Activated naive CD4-positive, alpha-beta T cell treated with anti-CD3 and anti-CD28 coated beads, Interleukin-2, amount 50 U/mL, for 16 hours (primary cell): ENCODE measurements around the gene TMCO4.
A peak's percentile ranks its signal among the peaks of the same experiment; 100 is the strongest.

Source experiments
- DNase-seq: peaks from one replicate; pipeline ENCODE4 v3.0.0-alpha.2; 2020

TMCO4 gene

DNA sequence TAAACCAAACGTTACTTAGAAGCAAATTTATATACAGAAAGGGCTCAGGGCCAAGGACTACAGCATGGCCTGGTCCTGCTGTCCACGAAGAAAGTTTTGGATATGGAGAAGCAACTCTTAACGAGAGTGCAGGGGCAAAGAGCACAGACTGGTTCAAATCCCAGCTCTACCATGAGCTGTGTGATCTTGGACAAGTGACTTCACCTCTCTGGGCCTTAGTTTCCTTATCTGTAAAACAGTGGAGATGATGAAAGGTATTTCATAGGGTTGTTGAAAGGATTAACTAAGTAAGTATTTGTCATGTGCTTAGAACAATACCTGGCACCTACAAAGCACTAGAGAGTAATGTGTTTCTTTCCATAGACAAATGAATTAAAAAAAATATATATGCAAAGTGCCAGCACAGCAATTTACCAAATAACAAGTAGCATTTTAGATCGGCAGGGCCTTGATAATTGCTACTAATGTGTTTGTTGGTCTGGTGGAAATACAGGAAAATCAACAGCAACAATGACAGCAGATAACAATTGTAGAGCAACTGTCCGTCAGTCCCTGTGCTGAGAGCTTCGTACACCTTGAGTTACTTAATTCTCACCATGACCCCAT, 25.4 kb downstream of the TMCO4 start:
- DNase-seq = no peak

DNA sequence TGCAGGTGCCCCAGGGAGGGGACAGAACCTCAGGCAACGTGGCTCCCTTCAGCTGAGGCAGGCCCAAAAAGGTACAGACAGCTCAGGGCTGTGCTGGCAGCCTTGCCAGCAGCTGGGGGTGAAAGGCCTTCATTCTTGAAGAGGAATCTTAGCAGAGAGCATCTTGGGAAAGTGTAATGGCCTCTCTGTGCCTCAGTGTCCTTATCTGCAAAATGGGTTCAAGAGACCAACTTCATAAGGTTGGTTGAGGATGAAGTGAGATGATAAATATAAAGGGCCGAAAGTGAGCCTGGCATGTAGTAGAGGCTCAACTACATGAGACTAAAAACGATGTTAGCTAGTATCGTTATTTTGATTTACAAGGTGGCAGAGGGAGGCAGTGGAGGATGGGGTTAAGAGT, 26.2 kb downstream of the TMCO4 start:
- no peak for DNase-seq

DNA sequence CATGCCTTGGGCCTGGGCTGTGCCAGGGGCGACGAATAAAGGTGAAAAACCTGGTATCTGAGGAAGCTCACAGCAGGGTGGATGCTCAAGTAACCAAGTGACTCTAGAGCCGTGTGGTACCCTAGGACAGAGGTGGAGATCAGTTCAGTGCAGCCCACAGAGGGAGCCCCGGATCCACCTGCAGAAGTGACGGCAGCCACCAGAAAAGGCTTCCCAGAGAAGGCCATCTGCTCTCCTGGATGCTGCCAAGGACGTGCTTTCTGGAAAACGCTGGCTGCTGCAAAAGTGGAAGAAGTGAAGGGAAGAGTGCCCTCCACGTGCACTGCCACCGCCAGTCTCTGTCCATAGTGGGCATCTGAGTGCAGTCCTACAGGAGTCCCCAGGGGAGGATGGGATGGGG, 27.7 kb downstream of the TMCO4 start:
- no peak for DNase-seq

DNA sequence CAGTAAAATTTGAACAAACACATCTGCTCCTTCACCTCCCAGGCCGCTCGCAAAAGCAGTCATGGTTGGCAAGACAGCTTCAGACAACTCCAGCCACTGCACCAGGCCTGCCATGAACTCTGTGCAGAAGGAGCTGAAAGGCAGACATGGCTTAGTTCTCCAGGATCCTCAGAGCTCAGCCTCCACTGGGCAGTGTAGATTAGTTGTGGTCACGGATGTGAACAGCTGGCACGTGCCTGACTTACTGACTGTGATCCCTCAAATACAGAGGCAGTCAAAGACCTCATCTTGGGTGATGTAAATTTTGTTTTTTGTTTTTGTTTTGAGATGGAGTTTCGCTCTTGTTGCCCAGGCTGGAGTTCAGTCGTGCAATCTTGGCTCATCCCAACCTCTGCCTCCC, 28.4 kb downstream of the TMCO4 start:
- no peak for DNase-seq

DNA sequence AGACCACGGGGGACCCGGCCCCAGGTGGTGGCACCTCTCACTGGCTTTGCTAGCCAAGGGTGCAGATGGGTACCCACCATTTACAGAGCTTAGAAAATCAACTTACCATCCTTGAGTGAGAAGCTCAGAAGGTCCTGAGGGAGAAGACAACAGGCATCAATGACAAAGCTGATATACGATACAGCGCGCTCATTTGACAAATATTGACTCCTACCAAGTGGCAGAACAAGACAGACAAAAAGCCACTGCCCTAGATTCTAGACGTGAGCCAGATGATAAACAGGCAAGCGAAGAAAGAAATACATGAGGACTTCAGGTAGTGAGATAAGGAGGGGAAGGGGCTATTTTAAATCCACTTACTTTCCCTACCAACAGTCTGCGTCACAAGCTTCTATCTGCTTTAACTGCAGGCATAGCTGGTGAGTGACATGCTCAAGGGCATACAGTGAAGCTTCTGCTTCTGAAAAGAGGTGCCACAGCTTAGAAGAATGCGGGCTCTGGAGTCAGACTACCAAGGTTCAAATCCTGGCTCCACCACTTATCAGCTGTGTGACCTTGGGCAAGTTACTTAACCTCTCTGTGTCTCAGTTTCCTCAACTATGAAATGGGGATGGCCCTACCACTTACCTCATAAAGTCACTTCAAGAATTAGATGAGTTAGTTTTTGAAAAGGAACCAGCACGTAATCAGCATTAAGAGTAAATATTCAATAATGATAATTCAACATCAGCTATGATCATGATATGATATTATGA, 29.1 kb downstream of the TMCO4 start:
- DNase-seq = no peak

DNA sequence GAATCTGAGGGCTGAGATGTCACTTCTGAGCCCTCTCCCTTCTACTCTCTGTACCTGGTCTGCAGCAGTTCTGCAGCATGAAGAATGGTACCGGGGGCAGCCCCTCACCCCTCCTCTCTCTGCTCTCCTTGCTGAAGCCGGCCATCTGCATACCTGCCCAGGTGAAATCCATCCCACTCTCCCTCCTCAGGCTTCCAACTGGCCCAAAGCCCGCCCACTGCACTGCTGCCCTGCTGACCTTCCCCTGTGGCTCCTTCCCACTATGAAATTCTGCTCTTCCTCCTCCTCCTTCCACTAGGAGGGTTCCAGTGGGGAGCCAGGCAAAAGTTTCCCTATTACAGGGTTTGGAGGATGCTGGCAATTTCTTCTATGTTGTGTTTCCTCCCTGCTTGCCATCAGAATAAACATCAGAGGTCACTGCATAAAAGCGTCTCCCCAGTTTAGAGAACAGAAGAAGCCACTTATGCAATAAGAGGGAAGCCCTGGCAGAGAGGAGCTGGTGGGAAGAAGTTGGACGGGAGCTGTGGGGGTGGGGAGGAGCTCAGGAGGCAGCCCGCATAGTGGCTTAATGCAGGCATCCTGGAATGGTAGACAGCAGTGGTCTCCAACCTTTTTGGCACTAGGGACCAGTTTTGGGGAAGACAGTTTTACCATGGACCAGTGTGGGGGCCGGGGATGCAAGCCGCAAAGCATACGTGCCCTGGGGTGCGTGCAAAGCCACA, 30.3 kb downstream of the TMCO4 start:
- no peak for DNase-seq

DNA sequence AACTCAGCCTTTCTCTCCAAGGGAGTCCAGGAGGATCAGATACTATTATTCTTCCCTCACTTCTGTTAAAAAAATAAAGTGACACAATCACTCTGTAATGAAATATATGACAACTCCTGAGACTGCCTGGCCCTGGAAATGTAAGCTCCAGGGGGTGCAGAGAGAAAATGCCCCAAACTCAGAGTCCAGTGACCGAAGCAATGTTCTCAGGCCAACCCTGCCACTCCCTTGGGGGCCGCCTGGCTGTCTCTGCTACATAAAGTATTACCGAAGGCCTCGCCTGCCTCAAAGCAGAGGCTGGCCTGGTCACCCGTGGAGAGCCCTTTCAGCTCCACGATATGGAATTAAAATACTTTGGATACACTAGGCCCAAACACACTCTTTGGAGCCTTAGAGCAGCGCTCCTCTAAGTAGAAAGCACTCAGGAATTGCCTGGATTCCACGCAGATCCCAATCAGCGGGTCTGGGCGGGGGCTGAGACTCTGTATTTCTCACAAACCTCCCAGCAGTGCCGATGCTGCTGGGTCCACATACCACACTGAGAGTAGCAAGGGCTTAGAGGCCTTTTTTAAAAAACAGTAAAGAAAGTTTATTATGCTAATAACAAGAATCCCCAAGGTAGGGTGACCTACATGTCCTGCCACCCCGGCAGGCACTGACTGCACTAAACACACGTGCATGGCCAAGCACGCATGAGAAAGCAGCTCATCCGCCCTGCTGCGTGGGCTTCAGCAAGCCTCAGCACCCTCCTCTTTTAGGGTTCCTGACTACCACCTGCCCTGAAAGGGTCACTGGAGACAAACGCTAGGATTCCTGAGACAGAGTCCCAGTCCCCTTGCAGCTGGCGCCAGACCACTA, 31.1 kb downstream of the TMCO4 start:
- no peak for DNase-seq

DNA sequence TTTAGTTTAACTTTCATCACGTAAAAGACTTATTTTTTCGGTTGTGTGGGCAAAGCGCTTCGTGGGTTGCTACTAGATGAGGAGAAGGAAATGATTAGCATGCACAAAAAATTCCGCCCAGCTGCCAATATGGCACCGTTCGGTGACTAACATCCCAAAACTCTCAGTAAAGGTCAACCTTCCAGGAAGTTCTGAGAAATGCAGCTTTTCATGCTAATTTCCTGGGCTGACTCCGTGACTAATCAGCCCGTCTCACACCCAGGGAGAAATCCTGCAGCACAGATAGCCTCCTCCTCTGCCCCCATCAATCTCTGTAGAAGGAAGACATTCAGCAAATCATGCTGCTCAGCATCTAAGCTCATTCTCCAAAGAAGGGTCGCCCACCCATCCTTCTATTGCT, 34.1 kb downstream of the TMCO4 start:
- no peak for DNase-seq

DNA sequence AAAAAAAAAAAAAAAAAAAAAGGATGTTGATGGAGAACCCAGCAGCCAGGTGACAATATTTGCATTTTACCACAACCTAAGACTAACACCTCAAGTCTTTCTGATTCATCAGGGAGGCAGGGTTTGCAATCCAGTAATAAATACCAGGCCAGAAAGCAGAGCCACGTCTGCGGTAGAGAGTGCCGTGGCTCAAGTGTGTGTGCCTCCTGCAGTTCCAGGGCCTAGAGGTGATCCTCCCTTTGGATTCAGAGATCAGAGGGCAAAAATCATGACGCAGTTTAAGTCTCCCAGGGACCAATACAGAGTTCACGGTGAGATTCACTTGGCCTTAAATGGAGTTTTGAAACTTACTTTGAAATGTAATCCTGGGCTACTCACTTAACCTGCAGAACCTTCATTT, 34.9 kb downstream of the TMCO4 start:
- no peak for DNase-seq

DNA sequence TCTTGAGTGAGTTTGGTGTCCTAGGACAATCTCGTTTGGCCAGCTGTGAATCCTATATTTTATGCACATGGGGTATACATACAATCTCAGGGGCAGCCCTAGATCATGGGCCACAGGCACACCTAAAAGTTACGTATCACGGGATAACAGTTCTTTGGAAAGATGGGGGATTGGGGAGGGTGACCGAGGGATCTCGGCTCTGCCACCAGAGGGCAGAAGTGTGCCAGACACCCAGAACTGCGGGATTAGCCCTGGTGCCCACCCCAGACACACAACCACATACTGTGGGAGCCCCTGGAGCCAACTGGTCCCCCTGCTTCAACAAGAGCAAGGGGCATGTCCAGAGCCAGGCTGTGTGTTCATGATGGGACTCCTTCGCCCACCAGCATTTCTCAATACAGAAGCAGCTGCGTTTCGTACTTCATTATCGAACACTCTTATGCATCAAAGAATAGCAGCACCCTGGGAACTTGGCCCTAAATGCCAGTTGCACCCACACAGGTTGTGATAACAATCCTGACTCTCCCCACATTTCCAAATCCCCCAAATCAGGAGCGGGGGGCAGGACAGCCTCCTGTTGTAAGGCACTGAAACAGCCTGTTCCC, 37.4 kb downstream of the TMCO4 start:
- DNase-seq = peak; percentile 26

DNA sequence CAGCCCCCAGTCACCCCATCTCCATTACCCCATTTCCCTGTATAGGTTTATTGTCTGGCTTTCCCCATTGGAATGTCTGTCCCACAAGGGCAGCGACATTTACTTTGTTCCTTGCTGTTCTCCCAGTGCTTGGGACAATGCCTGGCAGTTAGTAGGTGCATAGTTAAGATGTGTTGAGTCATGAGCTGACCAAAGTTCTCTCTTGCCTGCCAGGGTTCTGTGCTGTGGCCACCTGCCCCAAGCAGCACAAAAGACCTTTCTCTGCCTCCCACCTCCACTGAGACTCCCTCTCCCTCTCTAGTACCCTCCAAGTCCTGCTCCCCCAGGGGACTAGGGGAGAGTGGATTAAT, 40.0 kb downstream of the TMCO4 start:
- no peak for DNase-seq

DNA sequence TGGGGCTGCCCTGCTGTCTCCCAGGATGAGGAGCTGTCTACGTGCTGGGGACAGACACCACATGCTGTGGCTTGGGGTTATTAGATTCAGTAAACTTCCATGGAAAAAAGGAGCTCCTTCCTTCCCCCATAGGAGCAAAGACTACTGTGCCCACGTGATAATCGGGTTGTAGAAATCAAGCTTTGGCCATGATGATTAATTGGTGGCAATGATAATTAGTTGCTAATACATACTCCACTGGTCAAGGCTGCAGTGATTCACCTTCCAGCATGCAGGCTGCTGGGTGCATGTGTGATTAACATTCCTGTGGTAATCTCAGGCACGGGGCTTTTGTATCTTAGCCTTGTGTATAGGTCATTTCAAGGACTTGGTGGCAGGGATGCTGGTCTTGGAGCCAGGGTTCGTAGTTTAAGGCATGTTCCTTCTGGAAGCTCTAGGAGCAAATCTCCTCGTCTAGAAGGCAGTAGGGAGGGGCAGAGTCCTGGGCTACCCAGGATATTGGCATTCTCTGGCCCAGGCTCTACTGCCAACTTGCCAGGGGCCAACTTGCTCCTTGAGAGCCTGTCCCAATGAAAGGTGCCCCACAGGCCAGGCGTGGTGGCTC, 41.4 kb downstream of the TMCO4 start:
- no peak for DNase-seq

DNA sequence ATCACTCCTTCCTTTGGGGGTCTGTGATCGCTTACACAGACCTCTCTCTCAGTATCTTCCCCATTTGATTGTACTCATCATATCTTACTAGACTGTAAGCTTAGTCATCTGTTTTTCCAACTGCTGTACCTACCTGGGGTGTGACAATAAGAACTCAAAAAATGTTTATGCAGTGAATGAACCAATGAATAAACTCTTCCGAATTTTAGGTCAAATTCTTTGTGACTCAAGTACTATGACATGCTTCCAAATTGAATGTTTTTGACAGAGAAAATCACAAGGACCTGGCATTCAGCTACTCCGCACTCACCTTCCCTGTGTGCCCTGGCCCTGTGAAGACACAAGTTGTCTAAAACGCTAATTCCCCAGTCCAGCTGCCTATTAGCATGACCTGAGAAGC, 42.1 kb downstream of the TMCO4 start:
- no peak for DNase-seq

DNA sequence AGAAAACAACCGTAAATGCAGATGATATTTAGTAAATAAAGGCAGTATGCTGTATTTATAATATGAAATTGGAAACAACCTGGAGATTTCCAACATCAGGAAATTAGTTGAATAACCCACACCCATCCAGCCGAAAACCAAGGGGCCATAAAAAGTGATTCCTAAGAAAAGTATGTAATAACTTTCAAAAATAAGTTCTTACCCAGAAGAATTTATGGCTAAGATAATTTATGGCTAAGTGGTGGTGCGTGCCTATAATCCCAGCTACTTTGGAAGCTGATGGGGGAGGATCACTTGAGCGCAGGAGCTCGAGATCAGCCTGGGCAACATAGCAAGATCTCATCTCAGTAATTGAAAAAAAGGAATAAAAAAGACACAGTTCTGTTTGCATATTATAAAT, 43.2 kb downstream of the TMCO4 start:
- DNase-seq = no peak

DNA sequence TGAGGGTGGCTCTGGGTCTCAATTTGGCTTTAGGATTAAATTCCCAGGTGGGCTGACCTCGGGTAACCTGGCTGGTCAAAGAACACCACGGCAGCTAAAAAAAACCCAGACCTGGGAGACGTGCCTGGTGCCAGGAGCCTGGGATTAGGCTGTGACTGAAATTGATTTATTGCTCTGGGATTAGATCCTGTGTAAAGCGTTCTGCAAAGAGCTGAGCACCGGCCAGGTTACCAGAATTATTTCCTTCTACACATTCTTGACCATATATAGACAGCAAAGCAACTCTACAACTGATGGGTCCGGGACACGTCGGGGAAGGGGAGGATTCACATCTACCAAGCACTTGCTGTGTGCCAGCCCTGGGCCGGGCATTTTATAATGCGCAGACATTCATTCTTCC, 45.2 kb downstream of the TMCO4 start:
- no peak for DNase-seq

DNA sequence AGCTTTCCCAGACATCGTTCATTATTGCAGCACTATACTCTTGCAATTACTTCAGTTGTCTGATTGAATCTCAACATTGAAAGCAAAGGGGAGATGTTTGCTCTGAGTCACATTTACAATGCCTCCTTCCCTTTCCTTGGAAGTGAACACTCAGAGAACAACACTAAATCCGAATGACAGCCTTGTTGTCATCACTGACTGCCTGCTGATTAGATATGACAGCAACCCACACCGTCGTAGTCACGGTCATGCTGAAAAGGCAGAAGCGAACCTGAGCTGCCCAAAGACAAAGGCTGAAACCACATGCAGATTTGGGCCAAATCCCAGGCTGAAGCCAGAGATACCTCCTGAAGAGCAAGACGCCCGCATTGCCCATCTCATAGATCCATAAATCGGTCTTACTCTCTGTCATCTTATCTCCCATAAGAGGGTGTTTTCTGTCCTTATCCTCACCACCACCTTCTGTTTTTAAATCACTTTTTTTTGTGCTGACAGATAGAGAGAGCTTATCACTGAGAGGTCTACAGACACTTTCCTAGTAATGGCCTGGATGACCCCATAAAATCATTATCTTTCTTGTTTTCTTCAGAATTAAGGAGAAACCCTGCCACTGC, 47.5 kb downstream of the TMCO4 start:
- no peak for DNase-seq

DNA sequence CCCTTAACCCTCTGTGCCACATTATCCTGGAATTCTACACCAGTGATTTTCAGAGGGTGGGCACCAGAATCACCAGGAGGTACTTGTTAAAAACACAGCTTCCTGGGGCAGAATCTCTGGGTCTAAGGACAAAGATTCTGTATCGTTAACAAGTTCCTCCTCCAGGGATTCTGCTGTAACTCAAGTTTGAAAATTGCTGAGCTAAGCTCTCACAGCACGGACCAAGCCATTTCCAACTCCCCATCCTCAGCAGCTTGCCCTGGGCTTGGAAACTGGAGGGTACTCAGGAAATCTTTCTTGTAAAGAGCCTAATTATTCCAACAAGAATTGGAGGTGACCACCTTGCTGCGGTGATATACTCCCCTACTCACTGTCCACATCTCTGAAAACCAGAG, 48.8 kb downstream of the TMCO4 start:
- DNase-seq = no peak

DNA sequence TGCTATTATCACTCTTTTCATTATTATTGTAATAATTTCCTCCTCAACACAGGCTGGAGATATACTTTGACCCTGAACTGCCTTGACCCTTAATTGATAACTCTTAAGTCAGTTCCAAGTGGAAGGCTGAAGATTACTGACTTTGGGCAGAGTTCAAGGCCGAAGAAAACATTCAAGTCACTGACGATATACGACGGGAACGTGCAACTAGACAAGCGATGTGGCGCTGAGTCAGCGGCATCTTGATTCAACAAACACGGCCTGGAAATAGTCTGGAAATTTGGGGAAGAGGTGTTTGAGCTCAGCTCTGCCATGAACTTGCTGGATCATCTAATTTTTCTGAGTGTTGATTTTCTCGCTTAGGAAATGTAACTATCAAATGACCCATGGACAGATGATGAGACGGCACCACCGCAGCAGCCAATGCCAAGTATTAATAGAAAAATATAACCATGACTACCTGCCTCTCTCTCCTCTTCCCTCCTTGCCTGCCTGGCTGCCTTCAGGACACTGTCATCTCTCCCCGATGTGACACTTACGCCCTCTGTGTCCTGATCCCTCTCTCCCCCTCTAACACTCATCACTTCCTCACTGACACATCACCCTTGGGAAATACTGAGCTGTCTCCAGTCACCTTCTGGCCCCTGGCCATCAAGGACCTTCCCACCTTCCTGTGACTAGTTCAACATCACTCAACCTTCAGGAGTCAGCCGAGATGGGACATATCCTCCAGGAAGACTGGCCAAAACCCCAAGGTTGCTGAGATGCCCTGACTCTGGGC, 49.4 kb downstream of the TMCO4 start:
- DNase-seq = no peak

DNA sequence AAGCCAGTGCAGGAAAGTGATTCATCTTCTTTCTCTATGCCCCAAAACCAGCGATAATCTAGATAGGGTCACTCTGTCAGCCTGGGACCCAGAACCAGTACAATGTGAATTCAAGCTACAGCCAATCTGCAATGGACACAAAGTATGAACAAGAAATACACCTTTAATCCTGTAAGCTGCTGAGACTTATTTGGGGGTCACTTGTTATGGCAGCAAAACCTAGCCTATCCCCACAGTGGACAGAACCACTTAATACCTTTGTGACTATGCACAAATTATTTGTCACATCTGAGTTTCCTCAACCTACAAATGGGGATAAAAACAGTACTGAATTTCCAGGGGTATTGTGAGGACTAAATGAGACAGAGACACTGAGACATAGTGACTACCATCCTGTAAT, 50.0 kb downstream of the TMCO4 start:
- DNase-seq = no peak

DNA sequence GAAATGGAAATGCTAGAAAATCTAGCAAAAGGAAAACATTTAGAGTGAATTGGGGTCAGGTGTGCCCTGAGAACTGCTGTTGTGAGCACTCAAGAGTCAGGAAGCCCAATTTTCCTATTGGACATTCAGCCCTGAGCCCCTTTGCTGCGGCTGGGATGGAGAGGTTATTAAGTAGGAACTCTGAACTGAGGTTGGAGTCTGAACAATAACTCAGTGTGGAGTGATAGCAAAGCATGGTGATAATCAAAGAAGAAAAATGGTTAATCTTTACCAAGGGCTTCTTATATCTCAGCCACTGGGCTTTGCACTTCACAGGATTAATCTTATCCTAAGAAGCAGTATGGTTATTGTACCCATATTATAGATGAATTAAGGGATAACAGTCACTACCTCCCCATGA, 52.0 kb downstream of the TMCO4 start:
- DNase-seq = no peak

DNA sequence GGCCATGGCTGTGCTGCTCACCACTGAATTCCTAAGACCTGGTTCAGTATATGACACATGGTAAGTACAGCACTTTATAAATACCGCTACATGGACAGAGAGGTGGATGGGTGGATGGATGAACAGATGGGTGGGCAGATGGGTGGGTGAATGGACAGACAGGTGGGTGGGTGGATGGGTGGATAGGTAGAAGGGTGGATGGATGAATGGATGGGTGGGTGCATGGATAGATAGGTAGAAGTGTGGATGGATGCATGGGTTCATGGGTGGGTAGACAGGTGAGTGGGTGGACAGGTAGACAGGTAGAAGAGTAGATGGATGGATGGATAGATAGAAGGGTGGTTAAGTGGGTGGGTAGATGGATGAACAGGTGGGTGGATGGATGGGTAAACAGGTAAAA, 54.8 kb downstream of the TMCO4 start:
- no peak for DNase-seq
